Hippocampal formation (tissue), 2 donors: ENCODE measurements around the gene SMC1B.
"Not testable (repeated sequence)": the region's sequence is repeated elsewhere in the genome, so short reads cannot be mapped to it uniquely, and the experiment has no call there.

ENCODE experiments used
- DNase-seq, 2 donors: peaks; one replicate each; lab custom pipeline; 2025; lab: John Stamatoyannopoulos, UW

Gene SMC1B

GRCh38 chr22:45302751-45303150, 110.6 kb downstream of the SMC1B start:
- no peak for DNase-seq

- DNase-seq: no peak
These were observed 114.4 kb downstream of the SMC1B start for GRCh38 chr22:45298934-45299505.

- DNase-seq: no peak
These were observed 116.6 kb downstream of the SMC1B start for GRCh38 chr22:45296628-45297297.

- no peak for DNase-seq
These were observed 117.9 kb downstream of the SMC1B start for GRCh38 chr22:45295492-45295891.

- not testable (repeated sequence) for DNase-seq
These were observed 118.4 kb downstream of the SMC1B start for GRCh38 chr22:45295004-45295403.
